Islet of Langerhans (tissue), 1 donor: Measurements from ENCODE around the gene THAP10.

Experiments
- FAIRE-seq: peaks from one replicate; lab custom pipeline; 2011; peaks lifted over from hg19 to GRCh38; lab: Jason Lieb, UNC

The THAP10 gene

GRCh38 chr15:70853318-70853972, 38.8 kb downstream of the THAP10 start:
- no peak for FAIRE-seq

- no peak for FAIRE-seq
Observed at GRCh38 chr15:70852501-70853317, 39.5 kb downstream of the THAP10 start.

GRCh38 chr15:70851889-70852288, 40.3 kb downstream of the THAP10 start:
- FAIRE-seq = no peak

- no peak for FAIRE-seq
Observed at GRCh38 chr15:70845602-70846360, 46.5 kb downstream of the THAP10 start.

- no peak for FAIRE-seq
Observed at GRCh38 chr15:70837476-70837875, 54.8 kb downstream of the THAP10 start.

GRCh38 chr15:70835841-70836240, 56.4 kb downstream of the THAP10 start:
- FAIRE-seq = no peak

GRCh38 chr15:70835415-70835814, 56.8 kb downstream of the THAP10 start:
- no peak for FAIRE-seq

- no peak for FAIRE-seq
Observed at GRCh38 chr15:70834999-70835398, 57.2 kb downstream of the THAP10 start.

GRCh38 chr15:70833861-70834765, 58.1 kb downstream of the THAP10 start:
- no peak for FAIRE-seq

GRCh38 chr15:70833422-70833821, 58.8 kb downstream of the THAP10 start:
- no peak for FAIRE-seq

GRCh38 chr15:70832176-70832575, 60.1 kb downstream of the THAP10 start:
- no peak for FAIRE-seq
